ENCODE results near the gene RP9. TPM values are rescaled to one million over a fixed set of nuclear protein-coding genes. Genes with fewer than 3 reads are reported as not detected.

Gene RP9
- total RNA-seq, 2 experiments from 2014 or later: 12.8 to 13.6 TPM

DNA sequence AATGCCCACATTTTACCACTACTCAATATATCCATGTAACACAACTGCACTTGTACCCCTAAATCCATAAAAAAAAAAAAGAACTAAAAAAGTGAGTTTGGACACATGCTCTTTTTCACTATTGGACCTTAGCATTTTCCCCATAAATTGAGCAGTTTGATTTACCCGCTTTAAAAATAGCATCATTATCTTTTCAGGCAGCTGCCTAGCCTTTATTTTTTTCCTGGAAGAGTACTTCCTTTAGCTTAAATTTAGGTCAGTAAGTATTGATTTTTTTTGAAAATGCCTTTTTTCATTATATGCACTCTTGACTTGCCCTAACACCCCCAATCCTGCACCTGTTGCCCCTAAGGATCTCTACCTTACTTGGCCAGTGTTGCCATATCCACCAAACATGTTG, 41.3 kb downstream of the RP9 start:
- Mint-ChIP-seq H3K27ac (no peak overlapping the region), H3K4me3 (no peak overlapping the region), H3K36me3 (peaks cover 2% of the 10 kb centered on the region), H3K9me3 (peaks cover 15% of the 10 kb centered on the region), H3K27me3 (peaks cover 12% of the 10 kb centered on the region), H3K4me1 (peaks cover 3% of the 10 kb centered on the region)
- no peak for ATAC-seq (ENCODE audit: low read depth)
- DNase-seq: no peak
- POLR2A ChIA-PET: no interaction called here

- Mint-ChIP-seq H3K36me3 (peaks cover 2% of the 10 kb centered on the region), H3K4me3 (no peak overlapping the region), H3K4me1 (peaks cover 3% of the 10 kb centered on the region), H3K27me3 (peaks cover 12% of the 10 kb centered on the region), H3K27ac (no peak overlapping the region), H3K9me3 (peaks cover 13% of the 10 kb centered on the region)
- POLR2A ChIA-PET: no interaction called here
- ATAC-seq (ENCODE audit: low read depth): no peak
- DNase-seq: no peak
Observed at GRCh38 chr7:33066771-33067170, 42.4 kb downstream of the RP9 start.

GRCh38 chr7:33065981-33066380, 43.2 kb downstream of the RP9 start:
- no peak for DNase-seq
- Mint-ChIP-seq H3K27me3 (peaks cover 10% of the 10 kb centered on the region), H3K36me3 (peaks cover 2% of the 10 kb centered on the region), H3K4me1 (peaks cover 4% of the 10 kb centered on the region), H3K9me3 (peaks cover 11% of the 10 kb centered on the region), H3K4me3 (no peak overlapping the region), H3K27ac (no peak overlapping the region)
- no peak for ATAC-seq (ENCODE audit: low read depth)
- POLR2A ChIA-PET: no interaction called here

DNA sequence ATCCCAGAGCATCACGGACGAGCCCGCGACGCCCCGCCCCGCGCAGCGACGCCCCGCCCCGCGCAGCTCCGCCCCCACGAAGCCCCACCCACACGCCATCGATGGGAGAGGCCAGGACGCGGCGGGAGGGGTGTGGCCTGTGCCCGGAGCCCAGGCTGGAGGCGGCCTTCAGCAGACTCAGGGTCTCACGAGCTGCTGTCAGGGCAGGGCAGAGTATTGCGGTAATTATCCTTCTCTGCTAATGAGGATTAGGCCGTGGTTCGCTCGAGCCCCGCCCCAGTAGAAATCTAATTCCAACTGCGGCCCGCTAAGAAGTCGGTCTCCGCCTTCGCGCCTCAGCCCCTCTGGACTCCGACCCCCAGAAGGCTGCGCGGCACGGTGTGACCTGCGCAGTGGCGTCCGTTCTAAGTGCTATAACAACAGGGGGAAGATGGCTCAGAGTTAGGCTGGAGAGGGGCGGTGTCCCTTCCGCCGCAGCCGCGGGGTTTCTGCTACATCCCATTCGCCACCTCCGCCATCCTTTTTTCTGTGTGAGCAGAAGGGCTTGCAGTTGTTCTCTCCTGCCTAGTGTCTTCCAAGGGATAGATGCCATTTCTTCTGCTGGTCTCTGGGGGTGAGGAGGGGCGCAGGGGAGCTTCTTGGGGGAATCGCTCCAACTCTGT, 46.3 kb downstream of the RP9 start:
- H3K4me3 Mint-ChIP-seq: peak overlapping the region; percentile 95
- H3K27ac Mint-ChIP-seq: peak overlapping the region; percentile 95
- DNase-seq (peak; percentile 95), ATAC-seq (ENCODE audit: low read depth) (peak; percentile 96)
- peaks cover 13% of the 10 kb centered on the region for H3K36me3 Mint-ChIP-seq
- POLR2A ChIA-PET: interaction anchor here (0.6 to 2.8 kb wide), 10 partner anchors 10 to 572 kb away, joined by 3 to 32 read pairs (median 7); partner anchors contain the start of genes AVL9, KBTBD2 and RP9
- H3K4me1 Mint-ChIP-seq: peaks cover 24% of the 10 kb centered on the region
- H3K9me3 Mint-ChIP-seq: peaks cover 5% of the 10 kb centered on the region
- H3K27me3 Mint-ChIP-seq: peaks cover 10% of the 10 kb centered on the region

- peak; percentile 45 for ATAC-seq (ENCODE audit: low read depth)
- peak within 1 kb of the TSS; percentile 95 for H3K4me3 Mint-ChIP-seq
Observed at GRCh38 chr7:33062023-33062781, 47.0 kb downstream of the RP9 start, which contains the start of gene NT5C3A. Gene NT5C3A, minus strand, starts transcription at chr7:33062776. Its CDS starts 71 bp downstream, at chr7:33062705.

GRCh38 chr7:33061282-33061937, 47.8 kb downstream of the RP9 start:
- POLR2A ChIA-PET: interaction anchor here (1.2 to 2.8 kb wide), 7 partner anchors 9 to 566 kb away, joined by 4 to 32 read pairs (median 11); partner anchors contain the start of genes AVL9, KBTBD2 and RP9
- DNase-seq (no peak), ATAC-seq (ENCODE audit: low read depth) (no peak)
- H3K27me3 Mint-ChIP-seq: peaks cover 8% of the 10 kb centered on the region
- H3K4me3 Mint-ChIP-seq: peak overlapping the region; percentile 95
- peaks cover 5% of the 10 kb centered on the region for H3K9me3 Mint-ChIP-seq
- peaks cover 24% of the 10 kb centered on the region for H3K4me1 Mint-ChIP-seq
- peaks cover 23% of the 10 kb centered on the region for H3K36me3 Mint-ChIP-seq
- H3K27ac Mint-ChIP-seq: peak overlapping the region; percentile 86

More at GRCh38 chr7:33062023-33062781, 47.0 kb downstream of the RP9 start, which contains the start of gene NT5C3A:
- Mint-ChIP-seq H3K9me3 (peaks cover 5% of the 10 kb centered on the region), H3K27ac (peak within 1 kb of the TSS; percentile 95), H3K4me1 (peaks cover 24% of the 10 kb centered on the region), H3K27me3 (peaks cover 10% of the 10 kb centered on the region), H3K36me3 (peaks cover 16% of the 10 kb centered on the region)
- POLR2A ChIA-PET: interaction anchor here (0.6 to 2.8 kb wide), 11 partner anchors 10 to 571 kb away, joined by 3 to 32 read pairs (median 7); partner anchors contain the start of genes AVL9, BBS9, KBTBD2 and RP9
- DNase-seq: no peak

DNA sequence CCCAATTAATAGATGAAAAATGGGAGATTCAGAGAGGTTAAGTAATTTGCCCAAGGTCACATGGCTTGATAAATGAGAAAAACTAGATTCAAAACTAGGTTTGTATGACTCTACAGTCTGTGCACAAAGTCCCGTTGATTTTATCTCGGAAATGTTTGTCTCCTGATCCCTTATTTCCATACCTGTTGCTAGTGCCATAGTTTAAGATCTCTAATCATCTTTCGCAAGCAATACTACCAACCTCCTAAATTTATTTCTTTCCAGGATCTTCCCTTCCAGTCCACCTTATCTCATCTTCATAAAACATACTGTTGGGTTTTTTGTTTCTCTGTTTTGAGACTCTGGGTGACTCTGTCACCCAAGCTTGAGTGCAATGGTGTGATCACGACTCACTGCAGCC, 49.6 kb downstream of the RP9 start:
- Mint-ChIP-seq H3K27ac (no peak overlapping the region), H3K4me3 (no peak overlapping the region), H3K36me3 (peaks cover 21% of the 10 kb centered on the region), H3K9me3 (no peaks in the 10 kb centered on the region), H3K27me3 (no peaks in the 10 kb centered on the region), H3K4me1 (peaks cover 30% of the 10 kb centered on the region)
- DNase-seq: no peak
- POLR2A ChIA-PET: no interaction called here
- no peak for ATAC-seq (ENCODE audit: low read depth)

DNA sequence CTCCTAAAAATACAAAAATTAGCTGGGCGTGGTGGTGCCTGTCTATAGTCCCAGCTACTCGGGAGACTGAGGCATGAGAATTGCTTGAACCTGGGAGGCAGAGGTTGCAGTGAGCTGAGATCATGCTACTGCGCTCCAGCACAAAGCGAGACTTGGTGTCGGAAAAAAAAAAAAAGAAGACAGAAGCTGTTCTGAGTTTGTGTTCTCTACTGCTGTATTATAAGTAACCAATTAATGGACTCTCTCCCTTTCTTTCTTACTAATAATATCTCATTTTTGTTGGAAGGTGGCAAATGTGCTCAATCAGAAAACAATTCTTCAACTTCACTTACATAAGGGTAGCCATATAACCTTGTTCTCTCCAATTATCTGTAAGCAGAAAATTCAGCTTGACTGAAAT, 54.0 kb downstream of the RP9 start:
- Mint-ChIP-seq H3K4me1 (peaks cover 38% of the 10 kb centered on the region), H3K27ac (peak overlapping the region; percentile 30), H3K4me3 (no peak overlapping the region), H3K27me3 (no peaks in the 10 kb centered on the region), H3K9me3 (no peaks in the 10 kb centered on the region), H3K36me3 (peaks cover 17% of the 10 kb centered on the region)
- POLR2A ChIA-PET: interaction anchor here (3.6 kb wide), 1 partner anchor 15 kb away, joined by 16 read pairs; no protein-coding TSS in a partner anchor
- no peak for DNase-seq
- no peak for ATAC-seq (ENCODE audit: low read depth)

- H3K4me1 Mint-ChIP-seq: peaks cover 34% of the 10 kb centered on the region
- DNase-seq (no peak), ATAC-seq (ENCODE audit: low read depth) (peak; percentile 84)
- H3K27ac Mint-ChIP-seq: peak overlapping the region; percentile 25
- POLR2A ChIA-PET: interaction anchor here (1.0 to 3.6 kb wide), 3 partner anchors 14 to 149 kb away, joined by 3 to 16 read pairs (median 4); partner anchors contain the start of gene RP9
- H3K4me3 Mint-ChIP-seq: no peak overlapping the region
- H3K27me3 Mint-ChIP-seq: no peaks in the 10 kb centered on the region
- no peaks in the 10 kb centered on the region for H3K9me3 Mint-ChIP-seq
- H3K36me3 Mint-ChIP-seq: peaks cover 14% of the 10 kb centered on the region
Observed at GRCh38 chr7:33054261-33054964, 54.8 kb downstream of the RP9 start.

DNA sequence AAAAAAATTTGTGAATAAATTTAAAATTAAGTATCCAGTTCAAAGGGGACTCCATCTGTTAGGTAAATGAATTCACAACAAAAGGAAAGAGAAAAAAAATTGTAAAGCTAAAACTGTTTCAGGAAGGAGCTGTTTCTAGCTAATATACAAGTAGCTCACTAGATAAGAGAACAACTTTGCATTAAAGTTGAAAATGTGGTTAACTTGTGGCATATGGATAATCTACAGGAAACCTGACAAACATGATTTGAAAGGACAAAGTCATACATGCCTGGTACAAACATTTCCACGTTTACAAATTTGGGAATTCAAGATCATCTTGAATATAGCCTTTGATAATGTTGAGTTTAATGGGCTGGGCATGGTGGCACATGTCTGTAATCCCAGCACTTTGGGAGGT, 55.5 kb downstream of the RP9 start:
- no peak for DNase-seq
- no peak for ATAC-seq (ENCODE audit: low read depth)
- H3K4me1 Mint-ChIP-seq: peaks cover 32% of the 10 kb centered on the region
- POLR2A ChIA-PET: interaction anchor here (1.0 to 3.6 kb wide), 3 partner anchors 14 to 149 kb away, joined by 3 to 16 read pairs (median 4); partner anchors contain the start of gene RP9
- H3K9me3 Mint-ChIP-seq: no peaks in the 10 kb centered on the region
- no peak overlapping the region for H3K4me3 Mint-ChIP-seq
- peaks cover 13% of the 10 kb centered on the region for H3K36me3 Mint-ChIP-seq
- H3K27me3 Mint-ChIP-seq: no peaks in the 10 kb centered on the region
- peak overlapping the region; percentile 65 for H3K27ac Mint-ChIP-seq

DNA sequence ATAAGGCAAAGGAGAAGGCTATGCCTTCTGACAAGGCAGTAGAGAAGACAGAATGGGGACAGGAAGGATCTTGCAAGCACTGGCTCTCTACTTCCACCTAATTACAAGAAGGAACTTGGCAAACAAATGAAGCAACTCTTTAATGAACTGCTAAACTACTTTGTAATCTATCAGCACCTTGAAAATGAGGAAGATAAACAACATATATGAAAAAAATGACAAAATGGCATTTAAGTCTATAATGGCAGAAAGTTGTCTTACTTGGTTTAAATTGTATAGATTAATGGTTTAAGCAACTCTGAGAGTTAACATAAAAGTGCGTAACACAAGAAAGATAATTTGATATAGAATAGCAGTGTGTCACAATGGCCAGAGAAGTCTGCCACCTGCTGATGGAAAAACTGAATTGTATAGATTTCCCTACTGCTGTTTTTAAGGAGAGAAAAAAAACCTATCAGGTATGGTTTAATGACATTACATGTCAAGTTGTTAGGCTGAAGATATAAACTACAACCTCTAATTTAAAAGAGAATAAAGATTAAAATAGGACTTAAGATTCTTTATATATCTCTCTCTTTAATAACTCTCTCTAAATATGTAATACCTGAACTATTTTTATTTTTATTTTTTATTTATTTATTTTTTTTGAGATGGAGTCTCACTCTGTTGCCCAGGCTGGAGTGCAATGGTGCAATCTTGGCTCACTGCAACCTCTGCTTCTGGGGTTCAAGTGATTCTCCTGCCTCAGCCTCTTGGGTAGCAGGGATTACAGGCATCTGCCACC, 58.5 kb downstream of the RP9 start:
- Mint-ChIP-seq H3K4me3 (no peak overlapping the region), H3K27ac (no peak overlapping the region), H3K9me3 (no peaks in the 10 kb centered on the region), H3K4me1 (peaks cover 37% of the 10 kb centered on the region), H3K27me3 (no peaks in the 10 kb centered on the region), H3K36me3 (no peaks in the 10 kb centered on the region)
- peak; percentile 48 for ATAC-seq (ENCODE audit: low read depth)
- no peak for DNase-seq
- POLR2A ChIA-PET: interaction anchor here (0.7 to 0.9 kb wide), 2 partner anchors 62 to 401 kb away, joined by 3 read pairs; no protein-coding TSS in a partner anchor

- POLR2A ChIA-PET: interaction anchor here (1.5 kb wide), 1 partner anchor 8 kb away, joined by 3 read pairs; no protein-coding TSS in a partner anchor
- Mint-ChIP-seq H3K9me3 (no peaks in the 10 kb centered on the region), H3K27me3 (no peaks in the 10 kb centered on the region), H3K36me3 (no peaks in the 10 kb centered on the region), H3K4me1 (peaks cover 30% of the 10 kb centered on the region), H3K4me3 (no peak overlapping the region), H3K27ac (no peak overlapping the region)
- DNase-seq (no peak), ATAC-seq (ENCODE audit: low read depth) (no peak)
Observed at GRCh38 chr7:33048704-33049103, 60.5 kb downstream of the RP9 start.
